K562 (cell line): Measurements from ENCODE around the gene TBC1D17. TPM values are rescaled to one million over a fixed set of nuclear protein-coding genes. Genes with fewer than 3 reads are reported as not detected.

Source experiments
- DACH1 ChIP-seq: fragments of 450-650 bp; IDR thresholded peaks from 2 replicates; pipeline ENCODE4 v1.6.1; 2018; ENCODE audit not compliant: partially characterized antibody
- EWSR1 ChIP-seq: fragments of 450-650 bp; IDR thresholded peaks from 2 replicates; pipeline ENCODE4 v1.6.1; 2018; ENCODE audit warnings: borderline replicate concordance, mild to moderate bottlenecking, low read depth, moderate library complexity; ENCODE audit not compliant: partially characterized antibody
- MCM5 ChIP-seq: fragments of 450-650 bp; IDR thresholded peaks from 2 replicates; pipeline ENCODE4 v1.6.1; 2016; ENCODE audit warnings: low read depth
- PREB ChIP-seq: sonication (generic); formaldehyde crosslinking; IDR thresholded peaks from 2 replicates; pipeline ENCODE4 v1.8.1; 2023; ENCODE audit warnings: mild to moderate bottlenecking, missing genetic modification reagents
- PRMT5 ChIP-seq: sonication (generic); formaldehyde crosslinking; IDR thresholded peaks from 2 replicates; pipeline ENCODE4 v1.5.0; 2020; ENCODE audit warnings: missing genetic modification reagents
- RBM39 ChIP-seq: fragments of 200-400 bp; formaldehyde crosslinking; optimal IDR thresholded peaks from 2 replicates; pipeline ENCODE3; 2018; ENCODE audit warnings: low read depth, low read length
- SMARCA5 ChIP-seq: fragments of 450-650 bp; IDR thresholded peaks from 2 replicates; pipeline ENCODE4 v1.6.1; 2016
- TAF7 ChIP-seq: fragments of 450-650 bp; IDR thresholded peaks from 2 replicates; pipeline ENCODE4 v1.6.1; 2016; ENCODE audit warnings: missing genetic modification characterization, missing compliant biosample characterization
- THRAP3 ChIP-seq: fragments of 450-650 bp; IDR thresholded peaks from 2 replicates; pipeline ENCODE4 v1.6.1; 2016; ENCODE audit warnings: mild to moderate bottlenecking, inconsistent platforms, borderline replicate concordance
- TOE1 ChIP-seq, 2 experiments: fragments of 450-650 bp in 1 of 2; sonication (generic) in 1 of 2; formaldehyde crosslinking in 1 of 2; IDR thresholded peaks; 2 replicates each; pipeline versions ENCODE4 v1.7.1 to v1.8.0; 2016 to 2022; ENCODE audit warnings: borderline replicate concordance in 2 of 2, mild to moderate bottlenecking in 2 of 2, antibody characterized with exemption in 1 of 2, inconsistent platforms in 1 of 2, low read depth in 1 of 2, missing genetic modification reagents in 1 of 2, moderate library complexity in 1 of 2
- U2AF2 ChIP-seq: fragments of 200-400 bp; formaldehyde crosslinking; optimal IDR thresholded peaks from 2 replicates; pipeline ENCODE3; 2017; ENCODE audit warnings: low read depth, mild to moderate bottlenecking, low read length
- ZNF121 ChIP-seq: sonication (generic); formaldehyde crosslinking; conservative IDR thresholded peaks from 2 replicates; pipeline ENCODE4 v1.8.0; 2022; ENCODE audit warnings: missing genetic modification reagents
- ZNF79 ChIP-seq: fragments of 250-450 bp; sonication (Bioruptor Pico); IDR thresholded peaks from 2 replicates; pipeline ENCODE4 v1.4.0; 2020; ENCODE audit warnings: low read depth, mild to moderate bottlenecking, moderate library complexity
- ZSCAN32 ChIP-seq: fragments of 450-650 bp; formaldehyde crosslinking; IDR thresholded peaks from 2 replicates; pipeline ENCODE4 v1.4.0; 2020; ENCODE audit warnings: mild to moderate bottlenecking, moderate library complexity
- polyA plus RNA-seq, 8 experiments: library from polyadenylated mRNA; depleted of rRNA in 4 of 8; stranded (reverse) in 5 of 8; unstranded in 3 of 8; fragments of >200 nt; fragmentation: Nextera tagmentation in 2 of 8; fragmentation: Illumina TruSeq in 1 of 8; extraction: Ambion mirVana in 2 of 8; extraction: Trizol in 1 of 8; gene quantifications; 2 replicates each; pipeline versions ENCODE4 v1.2.1 to v1.2.3, GENCODE V29; 2011 to 2014; ENCODE audit warnings: inconsistent platforms in 1 of 8, missing spikeins in 1 of 8
- total RNA-seq, 7 experiments: library from RNA; depleted of rRNA in 6 of 7; stranded (reverse); fragments of >200 nt in 6 of 7; fragmentation: Illumina TruSeq in 2 of 7; extraction: Trizol in 2 of 7; gene quantifications; 2 replicates each; pipeline versions ENCODE4 v1.2.1 to v1.2.3, GENCODE V29; 2011 to 2021; ENCODE audit warnings: low replicate concordance in 1 of 7
- TF ChIP-seq, protein P1 (sequence below): fragments of 250-450 bp; sonication (Bioruptor Pico); IDR thresholded peaks from 2 replicates; pipeline ENCODE4 v1.5.0; 2021; ENCODE audit warnings: mild to moderate bottlenecking, borderline replicate concordance
- TF ChIP-seq, protein P2 (sequence below), 2 experiments: IDR thresholded peaks; 2 replicates each; pipeline ENCODE4 v1.6.1; 2012; ENCODE audit warnings: improper control_type of control experiment in 2 of 2, low read depth in 2 of 2, low read length in 2 of 2, borderline replicate concordance in 1 of 2
- TF ChIP-seq, protein P3 (sequence below): sonication (generic); formaldehyde crosslinking; IDR thresholded peaks from 2 replicates; pipeline ENCODE4 v1.8.0; 2023; ENCODE audit warnings: mild to moderate bottlenecking, missing genetic modification reagents

Gene TBC1D17
- total and polyA plus RNA-seq, 9 of the 15 experiments (the other 6 are each of a cell fraction or from before 2014, with no cell fraction given) = 0.42 to 16.0 (median 3.8) TPM

DNA sequence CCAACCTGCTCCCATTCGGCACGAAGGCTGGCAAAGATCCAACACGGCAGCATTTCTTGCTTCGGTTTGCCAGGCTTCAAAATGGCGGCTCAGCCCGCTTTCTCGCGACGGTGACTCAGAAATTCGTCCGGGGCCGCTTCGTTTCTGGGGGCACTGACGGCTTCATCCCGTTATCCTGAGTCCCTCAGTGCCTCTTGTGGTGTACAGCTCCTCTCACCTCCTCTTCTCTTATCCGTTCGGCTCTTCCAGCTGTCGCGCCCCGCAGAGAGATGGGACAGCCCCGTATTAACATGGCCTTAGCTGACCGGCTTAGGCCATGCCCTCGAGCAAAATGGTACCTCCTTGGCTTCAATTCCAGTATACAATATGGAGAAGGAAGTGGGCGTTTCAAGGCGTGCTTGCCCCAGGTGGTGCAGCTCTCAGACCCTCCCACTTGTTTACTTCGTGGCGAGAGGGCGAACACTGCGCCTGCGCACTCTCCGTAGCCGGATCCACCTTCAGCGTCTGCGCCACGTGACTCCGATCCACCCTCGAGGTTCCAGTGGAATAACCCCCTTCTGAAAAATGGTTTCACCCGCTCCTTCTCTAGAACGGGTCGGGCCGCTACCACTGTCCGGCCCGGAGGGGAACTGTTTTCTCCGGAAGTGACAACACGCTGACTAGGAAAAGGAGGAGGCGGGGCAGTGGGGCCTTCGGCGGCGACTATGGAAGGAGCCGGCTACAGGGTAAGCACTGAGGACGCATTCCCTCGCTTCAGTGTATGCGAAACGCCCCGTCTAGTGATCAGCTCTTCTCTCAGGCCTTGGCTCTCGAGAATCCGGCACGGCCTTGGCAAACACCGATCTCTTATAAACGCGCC, at the start of gene TBC1D17, which contains the start of gene AKT1S1 (continued):
- TF ChIP-seq, protein P1, sequence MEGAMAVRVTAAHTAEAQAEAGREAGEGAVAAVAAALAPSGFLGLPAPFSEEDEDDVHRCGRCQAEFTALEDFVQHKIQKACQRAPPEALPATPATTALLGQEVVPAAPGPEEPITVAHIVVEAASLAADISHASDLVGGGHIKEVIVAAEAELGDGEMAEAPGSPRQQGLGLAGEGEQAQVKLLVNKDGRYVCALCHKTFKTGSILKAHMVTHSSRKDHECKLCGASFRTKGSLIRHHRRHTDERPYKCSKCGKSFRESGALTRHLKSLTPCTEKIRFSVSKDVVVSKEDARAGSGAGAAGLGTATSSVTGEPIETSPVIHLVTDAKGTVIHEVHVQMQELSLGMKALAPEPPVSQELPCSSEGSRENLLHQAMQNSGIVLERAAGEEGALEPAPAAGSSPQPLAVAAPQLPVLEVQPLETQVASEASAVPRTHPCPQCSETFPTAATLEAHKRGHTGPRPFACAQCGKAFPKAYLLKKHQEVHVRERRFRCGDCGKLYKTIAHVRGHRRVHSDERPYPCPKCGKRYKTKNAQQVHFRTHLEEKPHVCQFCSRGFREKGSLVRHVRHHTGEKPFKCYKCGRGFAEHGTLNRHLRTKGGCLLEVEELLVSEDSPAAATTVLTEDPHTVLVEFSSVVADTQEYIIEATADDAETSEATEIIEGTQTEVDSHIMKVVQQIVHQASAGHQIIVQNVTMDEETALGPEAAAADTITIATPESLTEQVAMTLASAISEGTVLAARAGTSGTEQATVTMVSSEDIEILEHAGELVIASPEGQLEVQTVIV (CRISPR knock-in tag) = no peak
- TF ChIP-seq RBM39 = no peak
- TF ChIP-seq, protein P2, sequence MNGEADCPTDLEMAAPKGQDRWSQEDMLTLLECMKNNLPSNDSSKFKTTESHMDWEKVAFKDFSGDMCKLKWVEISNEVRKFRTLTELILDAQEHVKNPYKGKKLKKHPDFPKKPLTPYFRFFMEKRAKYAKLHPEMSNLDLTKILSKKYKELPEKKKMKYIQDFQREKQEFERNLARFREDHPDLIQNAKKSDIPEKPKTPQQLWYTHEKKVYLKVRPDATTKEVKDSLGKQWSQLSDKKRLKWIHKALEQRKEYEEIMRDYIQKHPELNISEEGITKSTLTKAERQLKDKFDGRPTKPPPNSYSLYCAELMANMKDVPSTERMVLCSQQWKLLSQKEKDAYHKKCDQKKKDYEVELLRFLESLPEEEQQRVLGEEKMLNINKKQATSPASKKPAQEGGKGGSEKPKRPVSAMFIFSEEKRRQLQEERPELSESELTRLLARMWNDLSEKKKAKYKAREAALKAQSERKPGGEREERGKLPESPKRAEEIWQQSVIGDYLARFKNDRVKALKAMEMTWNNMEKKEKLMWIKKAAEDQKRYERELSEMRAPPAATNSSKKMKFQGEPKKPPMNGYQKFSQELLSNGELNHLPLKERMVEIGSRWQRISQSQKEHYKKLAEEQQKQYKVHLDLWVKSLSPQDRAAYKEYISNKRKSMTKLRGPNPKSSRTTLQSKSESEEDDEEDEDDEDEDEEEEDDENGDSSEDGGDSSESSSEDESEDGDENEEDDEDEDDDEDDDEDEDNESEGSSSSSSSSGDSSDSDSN (IDR thresholded peaks at IDR 0.05; ENCODE audit: borderline replicate concordance in 1 of 2, low read depth in 2 of 2, low read length in 2 of 2) = no peak
- TF ChIP-seq TOE1 (IDR thresholded peaks at IDR 0.05; ENCODE audit: borderline replicate concordance) = peak; percentile 97
- 0 out of 2 replicates have a peak, but pooled peaks have one; percentile 14 for TF ChIP-seq TOE1 (CRISPR knock-in tag; IDR thresholded peaks at IDR 0.05; ENCODE audit: borderline replicate concordance, low read depth)
- TF ChIP-seq PREB (CRISPR knock-in tag) = no peak
- TF ChIP-seq MCM5 = no peak
- peak; percentile 93 for TF ChIP-seq TAF7 (tag)
- no peak for TF ChIP-seq EWSR1
- no peak for TF ChIP-seq ZNF121 (CRISPR knock-in tag)
- TF ChIP-seq DACH1 = no peak
- TF ChIP-seq PRMT5 (CRISPR knock-in tag) = peak; percentile 69; the same call in 1 of the 2 replicates
- no peak for TF ChIP-seq U2AF2
- no peak for TF ChIP-seq SMARCA5
- TF ChIP-seq ZNF79 (CRISPR knock-in tag) = no peak
- TF ChIP-seq, protein P3, sequence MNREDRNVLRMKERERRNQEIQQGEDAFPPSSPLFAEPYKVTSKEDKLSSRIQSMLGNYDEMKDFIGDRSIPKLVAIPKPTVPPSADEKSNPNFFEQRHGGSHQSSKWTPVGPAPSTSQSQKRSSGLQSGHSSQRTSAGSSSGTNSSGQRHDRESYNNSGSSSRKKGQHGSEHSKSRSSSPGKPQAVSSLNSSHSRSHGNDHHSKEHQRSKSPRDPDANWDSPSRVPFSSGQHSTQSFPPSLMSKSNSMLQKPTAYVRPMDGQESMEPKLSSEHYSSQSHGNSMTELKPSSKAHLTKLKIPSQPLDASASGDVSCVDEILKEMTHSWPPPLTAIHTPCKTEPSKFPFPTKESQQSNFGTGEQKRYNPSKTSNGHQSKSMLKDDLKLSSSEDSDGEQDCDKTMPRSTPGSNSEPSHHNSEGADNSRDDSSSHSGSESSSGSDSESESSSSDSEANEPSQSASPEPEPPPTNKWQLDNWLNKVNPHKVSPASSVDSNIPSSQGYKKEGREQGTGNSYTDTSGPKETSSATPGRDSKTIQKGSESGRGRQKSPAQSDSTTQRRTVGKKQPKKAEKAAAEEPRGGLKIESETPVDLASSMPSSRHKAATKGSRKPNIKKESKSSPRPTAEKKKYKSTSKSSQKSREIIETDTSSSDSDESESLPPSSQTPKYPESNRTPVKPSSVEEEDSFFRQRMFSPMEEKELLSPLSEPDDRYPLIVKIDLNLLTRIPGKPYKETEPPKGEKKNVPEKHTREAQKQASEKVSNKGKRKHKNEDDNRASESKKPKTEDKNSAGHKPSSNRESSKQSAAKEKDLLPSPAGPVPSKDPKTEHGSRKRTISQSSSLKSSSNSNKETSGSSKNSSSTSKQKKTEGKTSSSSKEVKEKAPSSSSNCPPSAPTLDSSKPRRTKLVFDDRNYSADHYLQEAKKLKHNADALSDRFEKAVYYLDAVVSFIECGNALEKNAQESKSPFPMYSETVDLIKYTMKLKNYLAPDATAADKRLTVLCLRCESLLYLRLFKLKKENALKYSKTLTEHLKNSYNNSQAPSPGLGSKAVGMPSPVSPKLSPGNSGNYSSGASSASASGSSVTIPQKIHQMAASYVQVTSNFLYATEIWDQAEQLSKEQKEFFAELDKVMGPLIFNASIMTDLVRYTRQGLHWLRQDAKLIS (CRISPR knock-in tag) = peak; percentile 62; the same call in 1 of the 2 replicates
- 0 out of 2 replicates have a peak, but pooled peaks have one; percentile 14 for TF ChIP-seq ZSCAN32
- no peak for TF ChIP-seq THRAP3
